ENCODE results near the gene WDR31.
A peak's percentile ranks its signal among the peaks of the same experiment; 100 is the strongest.
"Not testable (repeated sequence)": the region's sequence is repeated elsewhere in the genome, so short reads cannot be mapped to it uniquely, and the experiment has no call there.

WDR31 gene
- 0.24 to 2.4 (median 0.93) reads per million in 18 experiments for total RNA-seq

DNA sequence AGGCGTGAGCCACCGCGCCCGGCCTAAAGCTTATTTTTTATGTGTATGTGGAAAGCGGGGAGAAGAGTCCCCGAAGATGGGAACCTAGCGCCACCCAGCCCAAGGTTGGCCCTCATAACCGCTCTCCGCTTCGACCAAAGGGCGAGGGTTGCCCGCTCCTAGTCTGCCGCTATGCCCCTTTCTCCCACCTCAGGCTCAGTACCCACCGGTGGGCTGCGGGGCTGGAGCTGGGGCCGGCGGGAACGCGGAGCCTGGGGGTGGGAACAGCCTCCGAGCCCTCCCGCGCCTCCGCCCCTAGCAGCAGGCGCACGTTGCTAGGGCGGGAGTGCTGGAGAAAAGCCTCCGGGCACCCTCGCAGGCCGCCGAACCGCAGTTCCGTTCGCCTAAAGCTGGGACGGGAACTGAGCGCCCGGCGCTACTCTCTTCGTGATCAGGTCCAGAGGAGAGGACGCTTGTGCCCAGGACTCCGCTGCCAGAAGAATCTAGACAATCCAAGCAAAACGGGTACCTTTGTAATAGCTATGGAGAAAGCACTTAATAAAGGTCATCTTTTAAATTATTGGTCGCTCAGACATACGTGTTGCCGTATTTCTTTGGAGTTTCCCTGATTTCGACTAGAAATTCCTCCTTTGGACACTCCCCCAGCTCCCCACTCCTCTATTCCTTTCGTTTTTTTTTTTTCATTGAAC is at the start of gene WDR31:
Gene WDR31, minus strand, starts transcription at position 265 of the 689 bp plus-strand sequence. CDS start 8,253 bp downstream, outside the sequence.
- DNase-seq = peak; percentile 81 to 87

DNA sequence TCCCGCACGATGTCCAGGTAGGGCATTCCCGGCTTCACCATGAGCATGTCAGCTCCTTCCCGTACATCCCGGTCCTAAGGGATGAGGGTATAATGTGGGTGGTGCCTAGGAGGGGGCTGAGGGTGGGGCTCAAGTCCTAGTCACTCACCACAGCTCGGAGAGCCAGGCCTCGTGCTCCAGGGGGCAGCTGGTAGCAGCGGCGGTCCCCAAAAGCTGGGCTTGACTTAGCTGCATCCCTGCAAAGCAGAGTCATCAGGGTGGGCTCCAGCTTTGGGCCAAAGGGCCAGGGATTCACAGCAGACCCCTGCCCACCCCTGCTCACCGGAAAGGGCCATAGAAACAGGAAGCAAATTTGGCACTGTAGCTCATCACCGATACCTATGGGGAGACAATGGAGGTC is 49.4 kb upstream of the WDR31 start:
- DNase-seq = no peak

DNA sequence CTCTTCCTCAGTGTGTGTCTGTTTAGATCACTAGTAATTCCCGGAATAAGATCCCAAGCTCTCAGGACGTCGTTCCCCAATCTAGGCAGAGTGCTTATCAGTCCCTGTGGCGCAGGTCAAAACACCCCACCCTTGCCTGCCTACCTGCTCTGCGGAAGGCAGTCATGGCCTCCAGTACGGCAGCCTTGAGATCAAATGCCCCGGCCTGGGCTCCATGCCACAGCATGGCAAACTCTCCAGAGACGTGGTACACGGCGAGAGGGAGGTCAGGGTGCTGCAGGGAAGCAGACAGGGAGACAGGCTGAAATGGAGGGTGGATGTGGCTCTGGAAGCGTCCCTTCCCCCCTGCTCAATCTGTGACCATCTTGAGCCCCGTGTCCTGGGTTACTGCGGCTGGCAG is 48.8 kb upstream of the WDR31 start:
- no peak for DNase-seq

DNA sequence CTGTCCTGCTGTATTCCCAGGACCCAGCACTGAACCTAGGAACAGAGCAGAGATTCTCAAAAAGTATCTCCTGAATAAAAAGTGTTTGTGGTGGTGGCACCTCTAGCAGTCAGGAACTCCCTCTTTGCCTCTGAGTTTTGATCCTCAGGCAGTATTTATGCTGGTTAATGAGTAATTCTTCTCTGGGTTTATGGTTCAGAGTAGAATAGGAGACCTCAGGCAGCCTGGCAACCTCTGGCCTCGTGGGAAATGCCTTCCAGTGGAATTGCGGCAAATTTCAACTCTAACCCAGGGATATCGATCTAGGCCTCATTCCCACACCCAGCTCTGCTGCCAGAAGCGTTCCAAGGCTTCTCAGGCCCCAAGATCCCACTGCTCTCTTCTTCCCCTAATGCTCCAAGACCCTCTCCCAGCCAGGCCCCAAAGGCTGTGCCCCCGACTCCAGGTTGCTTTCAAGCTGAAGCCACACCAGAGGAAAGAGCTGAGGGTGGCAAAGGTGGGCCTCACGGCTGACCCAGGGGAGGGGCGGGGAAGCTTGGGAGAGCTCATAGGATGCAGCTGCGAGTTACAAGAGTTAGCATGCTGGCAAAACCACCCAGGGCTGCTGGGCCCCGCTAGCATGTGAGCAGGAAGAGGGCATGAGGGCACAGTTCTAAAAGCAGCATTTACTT is 47.6 kb upstream of the WDR31 start:
- no peak for DNase-seq

- peak in 1 of 2 donors; percentile 5 for DNase-seq
These were observed 46.7 kb upstream of the WDR31 start for GRCh38 chr9:113386571-113387393.

- peak; percentile 8 to 23 for DNase-seq
These were observed 41.9 kb upstream of the WDR31 start for GRCh38 chr9:113381909-113382411.

GRCh38 chr9:113381441-113381840 is 41.4 kb upstream of the WDR31 start:
- not testable (repeated sequence) for DNase-seq

DNA sequence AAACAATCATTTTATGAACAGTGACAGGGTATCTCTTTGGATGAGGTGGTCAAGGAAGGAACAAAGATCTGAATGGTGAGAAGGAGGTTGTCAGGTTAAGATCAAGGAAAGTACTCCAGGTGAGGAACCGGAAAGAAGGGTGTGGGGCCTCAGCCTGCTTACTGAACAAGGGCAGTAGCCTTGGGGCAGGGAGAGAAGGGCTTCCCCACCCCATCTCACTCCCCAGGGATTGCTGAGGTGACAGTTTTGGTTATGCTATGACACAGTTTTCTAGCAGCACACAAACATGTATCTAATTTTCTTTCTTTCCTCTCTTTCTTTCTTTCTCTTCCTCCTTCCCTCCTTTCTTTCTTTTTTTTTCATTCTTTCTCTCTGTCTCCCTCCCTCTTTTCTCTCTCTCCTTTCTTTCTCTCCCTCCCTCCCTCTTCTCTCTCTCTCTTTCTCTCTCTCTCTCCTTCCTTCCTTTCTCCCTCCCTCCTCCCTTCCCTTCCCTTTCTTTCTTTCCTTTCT is 40.8 kb upstream of the WDR31 start:
- no peak for DNase-seq

DNA sequence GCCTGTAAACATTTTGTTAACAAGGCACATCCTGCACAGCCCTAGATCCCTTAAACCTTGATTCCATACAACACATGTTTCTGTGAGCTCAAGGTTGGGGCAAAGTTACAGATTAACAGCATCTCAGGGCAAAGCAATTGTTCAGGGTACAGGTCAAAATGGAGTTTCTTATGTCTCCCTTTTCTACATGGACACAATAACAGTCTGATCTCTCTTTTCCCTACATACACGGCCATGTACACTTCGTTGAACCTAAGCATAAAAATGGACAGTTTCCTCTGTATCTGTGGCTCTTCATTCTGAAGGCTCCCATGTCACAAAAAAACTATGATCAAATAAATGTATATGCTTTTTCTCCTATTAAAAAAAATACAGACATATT is 39.7 kb upstream of the WDR31 start:
- not testable (repeated sequence) for DNase-seq

- DNase-seq = not testable (repeated sequence)
These were observed 39.2 kb upstream of the WDR31 start for GRCh38 chr9:113379094-113379828.

DNA sequence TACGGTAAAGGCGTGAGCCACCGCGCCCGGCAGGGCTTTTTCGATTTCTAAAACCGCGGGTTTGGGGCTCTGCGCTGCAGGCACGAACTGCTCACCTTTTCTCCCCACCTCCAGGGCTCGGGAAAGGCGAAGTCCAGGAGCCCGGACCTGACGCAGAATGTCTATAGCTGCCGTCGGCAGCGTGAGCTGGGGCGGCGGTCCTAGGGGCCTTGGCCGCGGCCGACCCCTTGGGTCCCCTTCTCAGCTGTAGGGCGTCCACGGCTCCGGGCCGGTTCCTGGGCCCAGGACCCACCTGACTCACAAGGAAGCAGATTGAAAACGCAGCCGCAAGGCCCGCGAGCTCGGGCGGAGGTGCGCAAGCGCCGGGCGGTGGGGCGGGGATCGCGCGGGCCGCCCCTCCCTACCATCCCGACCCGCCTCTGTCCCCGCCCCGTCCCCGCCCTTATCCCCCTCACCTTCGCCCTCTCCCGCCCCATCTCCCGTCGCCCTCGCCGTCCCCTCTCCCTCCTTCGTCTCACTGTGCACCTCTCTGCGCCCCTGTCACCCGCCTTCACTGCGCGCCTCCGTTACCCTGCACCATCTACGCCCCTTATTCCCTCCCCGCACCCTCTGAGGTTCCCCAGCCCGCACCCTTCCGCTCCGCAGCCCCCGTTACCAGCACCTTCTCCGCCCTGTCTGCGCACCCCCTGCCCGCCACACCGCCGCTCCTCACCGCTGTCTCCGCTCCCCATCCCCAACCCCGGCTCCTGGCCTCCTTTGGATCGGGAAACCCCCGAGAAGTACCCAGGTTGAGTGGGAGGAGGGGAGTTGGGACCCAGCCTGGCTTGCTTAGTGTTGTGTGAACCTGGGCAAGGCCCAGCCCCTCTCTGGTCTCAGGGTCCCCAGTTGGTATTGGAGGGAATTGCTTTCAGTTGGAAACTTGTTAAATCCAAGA is 36.8 kb upstream of the WDR31 start, which contains the start of gene HDHD3:
Gene HDHD3, minus strand, starts transcription at position 353 of the 934 bp plus-strand sequence. CDS start 2,632 bp downstream, outside the sequence.
- DNase-seq = peak; percentile 60 to 73

DNA sequence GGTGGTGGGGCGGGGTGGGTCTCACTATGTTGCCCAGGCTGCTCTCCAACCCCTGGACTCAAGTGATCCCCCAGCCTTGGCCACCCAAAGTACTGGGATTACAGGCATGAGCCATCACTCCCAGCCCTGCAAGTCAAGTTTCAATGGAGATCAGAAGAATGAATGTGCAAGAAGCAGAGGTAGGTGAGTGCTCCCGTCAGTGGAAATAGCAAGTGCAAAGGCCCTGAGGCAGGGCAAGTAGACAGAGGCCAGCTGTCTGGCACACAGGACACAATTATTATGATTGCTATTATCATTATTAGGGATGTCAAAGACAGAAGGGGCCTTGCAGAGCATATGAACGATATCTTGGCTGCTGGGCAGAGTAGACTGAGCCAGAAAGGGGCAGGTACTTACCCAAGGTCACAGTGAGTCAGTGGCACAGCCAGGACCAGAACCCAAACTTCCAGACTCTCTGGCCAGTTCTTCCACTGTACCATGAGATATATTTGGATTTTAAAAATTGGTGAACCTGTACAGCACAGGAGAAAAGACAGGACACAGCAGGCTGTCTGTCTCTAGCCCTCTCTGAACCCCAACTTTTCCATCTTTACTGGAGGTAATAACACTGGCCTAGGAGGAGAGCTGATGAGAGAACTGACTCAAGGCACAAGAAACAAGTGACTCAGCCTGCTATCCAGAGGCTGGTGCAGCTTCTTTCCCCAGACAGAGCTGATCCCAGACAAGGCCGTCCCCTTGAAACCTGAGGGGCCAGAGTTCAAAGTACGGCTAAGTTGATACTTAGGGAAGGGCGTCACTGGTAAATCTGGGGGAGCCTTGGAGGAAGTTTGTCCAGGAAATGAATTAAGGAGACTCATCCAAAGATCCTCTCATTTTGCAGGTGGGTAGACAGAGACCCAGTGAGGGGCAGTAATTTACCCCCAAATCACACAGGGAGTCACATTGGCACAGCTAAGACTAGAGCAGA is 35.3 kb upstream of the WDR31 start:
- no peak for DNase-seq

GRCh38 chr9:113373676-113374392 is 33.8 kb upstream of the WDR31 start:
- DNase-seq = no peak

DNA sequence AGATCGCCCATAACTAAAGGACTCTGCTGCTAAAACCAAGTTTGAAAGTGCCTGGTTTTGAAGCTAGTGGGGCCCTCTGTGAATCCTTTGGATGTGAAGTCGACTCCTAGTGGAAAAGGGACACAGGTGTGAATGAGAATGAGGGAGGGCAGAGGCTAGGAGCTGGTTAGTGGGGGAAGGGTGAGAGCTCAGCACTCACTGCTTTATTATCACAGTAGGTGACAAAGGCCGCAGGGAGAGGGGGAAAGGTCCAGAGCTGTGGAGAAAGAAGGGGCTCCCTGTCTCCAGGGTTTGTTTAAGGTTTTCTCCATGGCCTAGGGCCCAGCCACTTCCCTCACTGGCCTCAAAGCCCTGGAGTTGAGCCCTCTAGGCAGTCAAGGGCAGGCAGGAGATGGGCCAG is 33.2 kb upstream of the WDR31 start:
- no peak for DNase-seq

DNA sequence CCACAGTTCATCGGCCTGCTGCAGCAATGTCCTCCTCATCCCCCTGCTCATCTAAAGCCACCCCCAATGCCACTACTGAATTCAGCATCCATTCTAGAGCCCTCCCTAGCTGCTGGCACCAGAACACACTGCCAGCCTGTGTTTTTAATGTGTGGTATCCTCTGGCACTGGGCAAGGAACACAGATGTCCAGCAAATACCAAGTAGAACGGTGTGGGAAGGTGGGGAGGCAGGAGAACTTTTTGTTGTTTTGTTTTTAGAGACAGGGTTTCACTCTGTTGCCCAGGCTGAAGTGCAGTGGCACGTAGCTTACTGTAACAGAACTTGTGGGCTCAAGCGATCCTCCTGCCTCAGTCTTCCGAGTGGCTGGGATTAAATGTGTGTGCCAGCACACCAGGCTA is 32.0 kb upstream of the WDR31 start:
- no peak for DNase-seq

GRCh38 chr9:113370806-113371325 is 30.8 kb upstream of the WDR31 start:
- no peak for DNase-seq

- DNase-seq = no peak
These were observed 29.7 kb upstream of the WDR31 start for GRCh38 chr9:113369855-113370140.

DNA sequence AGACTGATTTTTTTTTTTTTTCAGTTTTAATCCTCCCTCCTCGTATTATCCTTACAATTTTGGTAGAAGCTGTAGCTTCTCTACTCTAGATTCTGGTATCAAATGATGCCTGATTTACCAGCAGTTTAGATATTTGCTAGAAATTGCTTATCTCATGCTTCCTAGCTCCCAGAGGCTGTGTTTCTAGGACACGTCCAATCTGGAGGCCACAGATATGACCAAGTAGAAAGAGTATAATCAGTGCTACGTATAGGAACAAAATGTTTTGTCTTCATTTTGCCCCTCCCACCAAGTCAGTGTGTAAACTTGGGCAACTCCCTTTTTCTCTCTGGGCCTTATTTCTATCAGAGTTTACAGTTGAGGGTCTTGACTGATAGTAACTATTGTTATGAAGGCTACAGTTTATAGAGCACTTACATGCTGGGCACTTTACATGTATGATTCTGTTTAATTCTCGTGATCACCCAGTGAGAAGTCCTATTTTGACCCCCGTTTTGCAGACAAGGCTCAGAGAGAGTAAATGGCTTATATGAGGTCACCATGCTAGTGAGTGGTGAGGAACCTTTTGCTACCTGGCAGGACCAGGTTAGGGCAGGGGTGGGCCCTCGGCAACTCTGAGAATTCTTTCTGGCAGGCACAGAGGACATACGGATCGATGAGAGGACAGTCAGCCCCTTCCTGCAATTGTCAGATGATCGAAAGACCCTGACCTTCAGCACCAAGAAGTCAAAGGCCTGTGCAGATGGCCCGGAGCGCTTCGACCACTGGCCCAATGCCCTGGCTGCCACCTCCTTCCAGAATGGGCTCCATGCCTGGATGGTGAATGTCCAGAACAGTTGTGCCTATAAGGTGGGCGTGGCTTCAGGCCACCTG is 29.1 kb upstream of the WDR31 start:
- no peak for DNase-seq
